ENCODE results near the gene DCTN4. TPM values are rescaled to one million over a fixed set of nuclear protein-coding genes. Genes with fewer than 3 reads are reported as not detected.

Gene DCTN4
- total RNA-seq, 1 donor from 2014 or later = 68.5 TPM

Other genes starting within 250 kb of the DCTN4 start
- gene SYNPO, start 118.4 kb downstream of the DCTN4 start, total RNA-seq = 151 TPM
- 1.7 TPM for gene MYOZ3, start 97.8 kb downstream of the DCTN4 start, total RNA-seq
- gene RBM22, start 58.0 kb downstream of the DCTN4 start, total RNA-seq = 51.2 TPM
- gene SMIM3, start 19.7 kb upstream of the DCTN4 start, total RNA-seq = 28.3 TPM
- gene IRGM, start 87.5 kb upstream of the DCTN4 start, total RNA-seq = not detected
- 1.8 TPM for gene ZNF300, start 146.0 kb upstream of the DCTN4 start, total RNA-seq